Measurements from ENCODE around the gene BICRA. TPM values are rescaled to one million over a fixed set of nuclear protein-coding genes. Genes with fewer than 3 reads are reported as not detected.

The BICRA gene
- total and polyA plus RNA-seq, 2 of the 8 experiments (the other 6 are each of a cell fraction or from before 2014, with no cell fraction given), result 1.5 to 29.2 TPM

DNA sequence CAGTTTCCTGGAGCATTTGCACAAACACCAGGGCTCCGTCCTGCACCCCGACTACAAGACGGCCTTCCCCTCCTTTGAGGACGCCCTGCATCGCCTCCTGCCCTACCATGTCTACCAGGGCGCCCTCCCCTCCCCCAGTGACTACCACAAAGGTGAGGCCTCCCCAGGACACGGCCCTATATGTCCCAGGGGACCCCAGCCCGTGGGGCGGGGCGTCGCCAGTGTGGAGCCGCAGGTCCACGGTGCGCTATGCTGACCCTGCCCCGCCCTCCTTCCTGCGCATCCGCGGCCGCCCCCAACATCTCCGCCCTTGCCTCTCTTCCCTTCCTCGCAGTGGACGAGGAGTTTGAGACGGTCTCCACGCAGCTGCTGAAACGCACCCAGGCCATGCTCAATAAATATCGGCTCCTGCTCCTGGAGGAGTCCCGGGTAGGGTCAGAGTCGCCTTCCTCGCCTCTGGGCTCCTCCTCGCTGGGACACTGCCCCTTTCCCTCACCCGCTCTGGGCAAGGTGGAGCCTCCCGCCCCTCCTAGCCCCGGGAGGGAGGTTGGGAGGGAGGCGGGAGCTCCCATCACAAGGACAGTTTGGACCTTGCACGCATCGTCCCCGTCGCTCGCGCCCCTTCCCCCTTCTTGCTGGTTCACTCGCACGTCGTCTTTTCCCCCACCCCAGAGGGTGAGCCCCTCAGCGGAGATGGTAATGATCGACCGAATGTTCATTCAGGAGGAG lies 89.9 kb downstream of the BICRA start (continued):
- TF ChIP-seq, protein P1, sequence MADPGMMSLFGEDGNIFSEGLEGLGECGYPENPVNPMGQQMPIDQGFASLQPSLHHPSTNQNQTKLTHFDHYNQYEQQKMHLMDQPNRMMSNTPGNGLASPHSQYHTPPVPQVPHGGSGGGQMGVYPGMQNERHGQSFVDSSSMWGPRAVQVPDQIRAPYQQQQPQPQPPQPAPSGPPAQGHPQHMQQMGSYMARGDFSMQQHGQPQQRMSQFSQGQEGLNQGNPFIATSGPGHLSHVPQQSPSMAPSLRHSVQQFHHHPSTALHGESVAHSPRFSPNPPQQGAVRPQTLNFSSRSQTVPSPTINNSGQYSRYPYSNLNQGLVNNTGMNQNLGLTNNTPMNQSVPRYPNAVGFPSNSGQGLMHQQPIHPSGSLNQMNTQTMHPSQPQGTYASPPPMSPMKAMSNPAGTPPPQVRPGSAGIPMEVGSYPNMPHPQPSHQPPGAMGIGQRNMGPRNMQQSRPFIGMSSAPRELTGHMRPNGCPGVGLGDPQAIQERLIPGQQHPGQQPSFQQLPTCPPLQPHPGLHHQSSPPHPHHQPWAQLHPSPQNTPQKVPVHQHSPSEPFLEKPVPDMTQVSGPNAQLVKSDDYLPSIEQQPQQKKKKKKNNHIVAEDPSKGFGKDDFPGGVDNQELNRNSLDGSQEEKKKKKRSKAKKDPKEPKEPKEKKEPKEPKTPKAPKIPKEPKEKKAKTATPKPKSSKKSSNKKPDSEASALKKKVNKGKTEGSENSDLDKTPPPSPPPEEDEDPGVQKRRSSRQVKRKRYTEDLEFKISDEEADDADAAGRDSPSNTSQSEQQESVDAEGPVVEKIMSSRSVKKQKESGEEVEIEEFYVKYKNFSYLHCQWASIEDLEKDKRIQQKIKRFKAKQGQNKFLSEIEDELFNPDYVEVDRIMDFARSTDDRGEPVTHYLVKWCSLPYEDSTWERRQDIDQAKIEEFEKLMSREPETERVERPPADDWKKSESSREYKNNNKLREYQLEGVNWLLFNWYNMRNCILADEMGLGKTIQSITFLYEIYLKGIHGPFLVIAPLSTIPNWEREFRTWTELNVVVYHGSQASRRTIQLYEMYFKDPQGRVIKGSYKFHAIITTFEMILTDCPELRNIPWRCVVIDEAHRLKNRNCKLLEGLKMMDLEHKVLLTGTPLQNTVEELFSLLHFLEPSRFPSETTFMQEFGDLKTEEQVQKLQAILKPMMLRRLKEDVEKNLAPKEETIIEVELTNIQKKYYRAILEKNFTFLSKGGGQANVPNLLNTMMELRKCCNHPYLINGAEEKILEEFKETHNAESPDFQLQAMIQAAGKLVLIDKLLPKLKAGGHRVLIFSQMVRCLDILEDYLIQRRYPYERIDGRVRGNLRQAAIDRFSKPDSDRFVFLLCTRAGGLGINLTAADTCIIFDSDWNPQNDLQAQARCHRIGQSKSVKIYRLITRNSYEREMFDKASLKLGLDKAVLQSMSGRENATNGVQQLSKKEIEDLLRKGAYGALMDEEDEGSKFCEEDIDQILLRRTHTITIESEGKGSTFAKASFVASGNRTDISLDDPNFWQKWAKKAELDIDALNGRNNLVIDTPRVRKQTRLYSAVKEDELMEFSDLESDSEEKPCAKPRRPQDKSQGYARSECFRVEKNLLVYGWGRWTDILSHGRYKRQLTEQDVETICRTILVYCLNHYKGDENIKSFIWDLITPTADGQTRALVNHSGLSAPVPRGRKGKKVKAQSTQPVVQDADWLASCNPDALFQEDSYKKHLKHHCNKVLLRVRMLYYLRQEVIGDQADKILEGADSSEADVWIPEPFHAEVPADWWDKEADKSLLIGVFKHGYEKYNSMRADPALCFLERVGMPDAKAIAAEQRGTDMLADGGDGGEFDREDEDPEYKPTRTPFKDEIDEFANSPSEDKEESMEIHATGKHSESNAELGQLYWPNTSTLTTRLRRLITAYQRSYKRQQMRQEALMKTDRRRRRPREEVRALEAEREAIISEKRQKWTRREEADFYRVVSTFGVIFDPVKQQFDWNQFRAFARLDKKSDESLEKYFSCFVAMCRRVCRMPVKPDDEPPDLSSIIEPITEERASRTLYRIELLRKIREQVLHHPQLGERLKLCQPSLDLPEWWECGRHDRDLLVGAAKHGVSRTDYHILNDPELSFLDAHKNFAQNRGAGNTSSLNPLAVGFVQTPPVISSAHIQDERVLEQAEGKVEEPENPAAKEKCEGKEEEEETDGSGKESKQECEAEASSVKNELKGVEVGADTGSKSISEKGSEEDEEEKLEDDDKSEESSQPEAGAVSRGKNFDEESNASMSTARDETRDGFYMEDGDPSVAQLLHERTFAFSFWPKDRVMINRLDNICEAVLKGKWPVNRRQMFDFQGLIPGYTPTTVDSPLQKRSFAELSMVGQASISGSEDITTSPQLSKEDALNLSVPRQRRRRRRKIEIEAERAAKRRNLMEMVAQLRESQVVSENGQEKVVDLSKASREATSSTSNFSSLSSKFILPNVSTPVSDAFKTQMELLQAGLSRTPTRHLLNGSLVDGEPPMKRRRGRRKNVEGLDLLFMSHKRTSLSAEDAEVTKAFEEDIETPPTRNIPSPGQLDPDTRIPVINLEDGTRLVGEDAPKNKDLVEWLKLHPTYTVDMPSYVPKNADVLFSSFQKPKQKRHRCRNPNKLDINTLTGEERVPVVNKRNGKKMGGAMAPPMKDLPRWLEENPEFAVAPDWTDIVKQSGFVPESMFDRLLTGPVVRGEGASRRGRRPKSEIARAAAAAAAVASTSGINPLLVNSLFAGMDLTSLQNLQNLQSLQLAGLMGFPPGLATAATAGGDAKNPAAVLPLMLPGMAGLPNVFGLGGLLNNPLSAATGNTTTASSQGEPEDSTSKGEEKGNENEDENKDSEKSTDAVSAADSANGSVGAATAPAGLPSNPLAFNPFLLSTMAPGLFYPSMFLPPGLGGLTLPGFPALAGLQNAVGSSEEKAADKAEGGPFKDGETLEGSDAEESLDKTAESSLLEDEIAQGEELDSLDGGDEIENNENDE (IDR thresholded peaks at IDR 0.05; ENCODE audit: insufficient replicate concordance, low read length), result no peak
- TF ChIP-seq CHD1 (IDR thresholded peaks at IDR 0.05; ENCODE audit: low read depth, low read length) (no peak), CREB1 (IDR thresholded peaks at IDR 0.05) (no peak), TAF1 (IDR thresholded peaks at IDR 0.05; ENCODE audit: low read depth, low read length) (no peak), RNF2 (IDR thresholded peaks at IDR 0.05; ENCODE audit: borderline replicate concordance, low read depth, low read length, missing control alignments, poor library complexity, severe bottlenecking) (no peak), SAP30 (IDR thresholded peaks at IDR 0.05; ENCODE audit: insufficient read depth, insufficient replicate concordance, low read length) (no peak), E2F6 (IDR thresholded peaks at IDR 0.05) (no peak)

Data from H1 (cell line).